ENCODE measurements around the gene IL17RC.
A peak's percentile ranks its signal among the peaks of the same experiment; 100 is the strongest.

The IL17RC gene

GRCh38 chr3:9945358-9945757 lies 28.5 kb downstream of the IL17RC start:
- H3K27ac ChIP-seq: peak overlapping the region; percentile 84; the same call in 1 of the 2 replicates

DNA sequence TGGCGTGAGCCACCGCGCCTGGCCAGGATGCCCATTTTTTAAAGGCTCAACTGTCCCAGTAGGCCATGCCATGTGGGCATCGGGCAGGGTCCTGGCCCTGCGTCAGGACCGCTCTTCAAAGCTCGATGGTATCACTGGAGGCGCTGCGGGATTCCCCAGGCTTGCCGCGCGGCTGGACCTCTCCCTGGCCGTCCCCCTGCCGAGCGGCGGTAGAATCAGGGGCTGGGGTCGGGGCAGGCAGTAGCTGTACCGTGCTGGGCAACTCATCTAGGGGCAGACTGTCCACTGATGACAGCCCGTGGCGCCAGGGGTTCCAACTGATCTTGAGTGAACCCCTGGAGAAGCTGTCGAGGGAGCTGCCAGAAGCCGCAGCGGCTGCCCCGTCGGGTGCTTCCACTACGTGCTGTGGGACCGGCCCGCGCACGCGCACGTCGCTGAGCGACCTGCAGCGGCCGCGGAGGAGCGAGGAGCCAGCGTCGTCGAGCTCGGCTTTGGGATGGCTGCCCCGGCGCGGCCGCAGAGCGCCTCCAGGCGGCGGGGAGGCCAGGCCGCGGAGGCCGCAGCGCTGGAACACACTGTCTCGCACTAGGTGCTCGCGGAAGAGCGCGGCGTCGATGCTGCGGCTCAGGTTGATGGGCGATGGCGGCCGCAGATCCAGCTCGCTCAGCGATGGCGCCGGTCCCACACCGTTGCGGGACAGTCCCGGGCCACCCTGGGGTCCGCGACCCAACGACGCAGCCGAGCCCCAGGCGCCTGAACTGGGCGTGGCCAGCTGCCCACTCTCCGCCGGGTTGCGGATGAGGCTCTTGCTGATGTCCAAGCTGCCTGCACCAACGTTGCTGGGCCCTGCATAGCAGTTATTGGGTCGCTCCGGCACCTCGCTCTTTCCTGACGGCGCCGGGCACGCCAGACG lies 29.5 kb downstream of the IL17RC start:
- ChIA-PET CTCF (interaction anchor here (0.6 to 1.9 kb wide), 22 partner anchors 8 to 254 kb away, joined by 3 to 9 read pairs (median 4); partner anchors contain the start of genes EMC3 and RPUSD3), POLR2A (ENCODE audit: low non-redundant PET) (interaction anchor here (0.6 to 1.0 kb wide), 4 partner anchors 13 to 292 kb away, joined by 3 to 6 read pairs (median 4); partner anchors contain the start of gene CRELD1)
- peak overlapping the region; percentile 84 for H3K27ac ChIP-seq
- TF ChIP-seq, protein P1, sequence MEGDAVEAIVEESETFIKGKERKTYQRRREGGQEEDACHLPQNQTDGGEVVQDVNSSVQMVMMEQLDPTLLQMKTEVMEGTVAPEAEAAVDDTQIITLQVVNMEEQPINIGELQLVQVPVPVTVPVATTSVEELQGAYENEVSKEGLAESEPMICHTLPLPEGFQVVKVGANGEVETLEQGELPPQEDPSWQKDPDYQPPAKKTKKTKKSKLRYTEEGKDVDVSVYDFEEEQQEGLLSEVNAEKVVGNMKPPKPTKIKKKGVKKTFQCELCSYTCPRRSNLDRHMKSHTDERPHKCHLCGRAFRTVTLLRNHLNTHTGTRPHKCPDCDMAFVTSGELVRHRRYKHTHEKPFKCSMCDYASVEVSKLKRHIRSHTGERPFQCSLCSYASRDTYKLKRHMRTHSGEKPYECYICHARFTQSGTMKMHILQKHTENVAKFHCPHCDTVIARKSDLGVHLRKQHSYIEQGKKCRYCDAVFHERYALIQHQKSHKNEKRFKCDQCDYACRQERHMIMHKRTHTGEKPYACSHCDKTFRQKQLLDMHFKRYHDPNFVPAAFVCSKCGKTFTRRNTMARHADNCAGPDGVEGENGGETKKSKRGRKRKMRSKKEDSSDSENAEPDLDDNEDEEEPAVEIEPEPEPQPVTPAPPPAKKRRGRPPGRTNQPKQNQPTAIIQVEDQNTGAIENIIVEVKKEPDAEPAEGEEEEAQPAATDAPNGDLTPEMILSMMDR (conservative IDR thresholded peaks at IDR 0.05; ENCODE audit: low read depth): peak; percentile 80
- peak; percentile 65 for DNase-seq (ENCODE audit: low spot score)

More at GRCh38 chr3:9945358-9945757, 28.5 kb downstream of the IL17RC start:
- TF ChIP-seq, protein P1 (conservative IDR thresholded peaks at IDR 0.05; ENCODE audit: low read depth): no peak
- CTCF ChIA-PET: interaction anchor here (1.5 kb wide), 1 partner anchor 31 kb away, joined by 9 read pairs; no protein-coding TSS in a partner anchor
- DNase-seq (ENCODE audit: low spot score): no peak
- POLR2A ChIA-PET (ENCODE audit: low non-redundant PET): no interaction called here

GRCh38 chr3:9947025-9947995 lies 30.4 kb downstream of the IL17RC start:
- H3K27ac ChIP-seq: peak overlapping the region; percentile 84
- DNase-seq (ENCODE audit: low spot score): peak; percentile 58
- ChIA-PET POLR2A (ENCODE audit: low non-redundant PET) (interaction anchor here (0.6 to 1.0 kb wide), 2 partner anchors 15 to 291 kb away, joined by 3 to 4 read pairs; no protein-coding TSS in a partner anchor), CTCF (interaction anchor here (0.6 to 1.9 kb wide), 17 partner anchors 7 to 255 kb away, joined by 3 to 9 read pairs (median 4); partner anchors contain the start of gene EMC3)
- TF ChIP-seq, protein P1 (conservative IDR thresholded peaks at IDR 0.05; ENCODE audit: low read depth): peak; percentile 47; the same call in 1 of the 2 replicates

DNA sequence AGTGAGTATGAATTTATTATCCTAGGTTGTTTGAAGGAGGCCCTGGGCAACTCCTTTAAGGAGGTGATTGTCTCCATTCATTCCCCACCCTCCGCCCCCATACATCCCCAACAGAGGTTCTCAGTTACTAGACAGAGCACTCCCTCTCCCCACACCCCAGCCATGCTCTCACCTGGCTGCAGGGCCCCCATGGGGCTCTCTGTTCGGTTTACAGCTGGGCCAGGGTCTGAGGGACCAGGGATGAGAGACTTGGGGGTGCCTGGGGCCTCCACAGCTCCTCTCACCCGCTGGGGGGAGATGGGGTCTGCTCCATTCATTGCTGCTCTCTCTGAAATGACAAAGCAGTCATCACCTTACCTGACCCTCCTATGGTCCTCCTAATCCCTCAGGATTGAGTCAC lies 31.7 kb downstream of the IL17RC start:
- TF ChIP-seq, protein P1 (conservative IDR thresholded peaks at IDR 0.05; ENCODE audit: low read depth): no peak

DNA sequence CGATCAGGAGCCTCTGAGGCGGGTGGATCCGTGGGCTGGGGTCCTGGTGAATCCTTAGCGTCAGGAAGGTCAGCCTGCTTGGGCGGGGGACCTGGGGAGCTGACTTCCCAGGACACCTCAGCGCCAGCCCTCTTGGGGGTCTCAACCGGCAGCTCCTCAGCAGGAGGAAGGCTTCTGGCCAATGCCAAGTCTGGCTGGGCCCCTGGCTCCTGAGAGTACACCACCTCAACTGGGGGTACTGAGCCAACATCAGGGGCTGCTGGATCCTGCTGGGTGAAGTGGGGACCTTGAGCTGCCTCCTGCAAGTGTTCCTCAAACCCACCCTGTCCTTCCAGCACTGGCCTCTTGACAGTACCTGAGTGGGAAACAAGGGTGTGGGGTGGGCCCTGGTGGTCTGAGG lies 32.2 kb downstream of the IL17RC start:
- TF ChIP-seq, protein P1 (conservative IDR thresholded peaks at IDR 0.05; ENCODE audit: low read depth): no peak
- ChIA-PET POLR2A (ENCODE audit: low non-redundant PET) (no interaction called here), CTCF (interaction anchor here (0.6 kb wide), 1 partner anchor 27 kb away, joined by 3 read pairs; no protein-coding TSS in a partner anchor)
- no peak for DNase-seq (ENCODE audit: low spot score)
- H3K27ac ChIP-seq: peak overlapping the region; percentile 18

More for the DNA sequence above, 31.7 kb downstream of the IL17RC start:
- ChIA-PET POLR2A (ENCODE audit: low non-redundant PET) (no interaction called here), CTCF (interaction anchor here (0.6 kb wide), 1 partner anchor 28 kb away, joined by 3 read pairs; no protein-coding TSS in a partner anchor)
- peak overlapping the region; percentile 18; the same call in 1 of the 2 replicates for H3K27ac ChIP-seq
- DNase-seq (ENCODE audit: low spot score): no peak
